ENCODE measurements around the gene TBXAS1.

Gene TBXAS1

GRCh38 chr7:140008755-140009610 is 179.9 kb downstream of the TBXAS1 start:
- DNase-seq, result no peak

DNA sequence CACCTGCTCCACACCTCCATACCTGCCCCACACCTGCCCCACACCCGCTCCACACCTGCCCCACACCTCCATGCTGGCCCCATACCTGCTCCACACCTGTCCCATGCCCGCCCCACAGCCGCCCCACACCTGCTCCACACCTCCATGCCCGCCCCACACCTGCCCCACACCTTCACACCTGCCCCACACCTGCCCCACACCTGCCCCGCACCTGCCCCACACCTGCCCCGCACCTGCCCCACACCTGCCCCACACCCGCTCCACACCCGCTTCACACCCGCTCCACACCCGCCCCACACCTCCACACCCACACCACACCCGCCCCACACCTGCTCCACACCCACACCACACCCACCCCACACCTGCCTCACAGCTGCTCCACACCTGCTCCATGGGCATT is 180.7 kb downstream of the TBXAS1 start:
- no peak for DNase-seq

- DNase-seq, result no peak
Measured at GRCh38 chr7:140010194-140010895, 181.3 kb downstream of the TBXAS1 start.

GRCh38 chr7:140013676-140014075 is 184.6 kb downstream of the TBXAS1 start:
- no peak for DNase-seq

DNA sequence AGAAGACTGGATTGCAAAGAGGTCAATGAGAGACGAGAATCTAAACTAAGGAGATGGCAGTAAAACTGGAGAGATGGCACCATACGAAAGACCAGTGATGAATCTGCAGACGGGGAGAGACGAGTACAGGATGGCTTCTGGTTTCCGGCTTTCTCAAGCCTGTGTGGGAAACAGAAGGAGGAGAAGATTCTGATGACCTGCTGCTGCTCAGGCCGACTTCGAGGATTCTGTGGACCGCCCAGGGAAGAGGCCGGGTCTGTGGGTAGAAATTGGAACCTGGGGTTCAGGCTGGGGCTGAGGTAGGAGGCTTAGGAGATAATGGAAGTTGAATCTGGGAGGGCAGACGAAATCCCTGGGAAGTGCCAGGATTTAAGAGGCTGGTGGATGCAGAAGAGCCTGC is 185.1 kb downstream of the TBXAS1 start:
- DNase-seq, result no peak

DNA sequence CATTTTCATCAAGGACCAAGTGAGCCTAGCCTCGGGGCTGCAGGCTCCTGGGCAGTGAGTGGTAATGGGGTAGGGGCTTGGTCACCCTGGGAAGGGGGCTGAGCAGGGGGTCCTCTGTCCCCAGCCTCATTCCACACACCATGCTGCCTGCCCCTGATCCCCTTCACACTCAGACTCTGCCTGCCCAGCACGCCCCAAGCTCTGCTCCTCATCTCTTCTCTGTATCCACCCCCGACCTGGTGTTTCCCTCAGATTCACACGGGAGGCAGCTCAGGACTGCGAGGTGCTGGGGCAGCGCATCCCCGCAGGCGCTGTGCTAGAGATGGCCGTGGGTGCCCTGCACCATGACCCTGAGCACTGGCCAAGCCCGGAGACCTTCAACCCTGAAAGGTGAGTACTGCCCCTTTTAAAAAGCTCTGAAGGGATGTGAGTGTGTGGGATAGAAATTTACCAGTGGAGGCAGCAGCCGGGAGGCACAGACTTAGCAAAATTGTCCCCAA is 186.5 kb downstream of the TBXAS1 start:
- no peak for DNase-seq

DNA sequence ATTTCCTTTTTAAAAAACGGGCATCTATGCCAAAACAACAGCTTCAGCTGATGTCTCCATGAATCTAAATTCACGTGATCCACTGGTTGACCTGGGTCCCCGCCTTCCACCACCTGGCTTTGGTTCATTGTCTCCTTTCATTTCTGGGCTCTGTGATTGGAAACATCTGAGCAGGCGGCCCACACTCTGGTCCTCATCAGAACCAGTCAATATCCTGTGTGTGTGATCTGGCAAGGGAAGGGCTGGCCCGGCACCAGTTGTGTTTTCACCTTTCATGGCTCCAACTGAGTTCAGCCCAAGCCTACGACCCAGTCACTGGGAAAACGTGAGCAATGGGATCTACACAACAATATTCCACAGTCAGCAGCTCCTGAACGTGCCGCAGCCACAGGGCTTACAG is 187.5 kb downstream of the TBXAS1 start:
- DNase-seq, result no peak

DNA sequence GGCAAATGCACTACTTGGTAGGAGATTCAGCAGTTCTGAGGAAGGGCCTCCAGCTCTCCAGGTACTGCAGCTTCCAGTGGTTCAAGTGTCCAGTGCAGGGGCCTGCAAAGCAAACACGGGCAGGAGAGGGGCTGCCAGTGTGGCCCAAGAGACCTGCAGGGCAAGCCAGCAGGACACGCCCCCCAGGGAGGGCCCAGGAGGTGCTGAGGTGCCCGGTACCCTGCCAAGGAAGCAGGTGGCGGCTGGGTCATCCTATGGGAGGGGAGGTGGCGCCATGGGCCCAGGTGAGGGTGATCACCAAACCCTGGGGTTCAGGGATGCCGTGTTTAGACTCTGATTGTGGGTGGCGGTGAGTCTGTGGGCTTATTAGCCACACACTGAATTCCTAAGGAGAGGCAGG is 188.0 kb downstream of the TBXAS1 start:
- no peak for DNase-seq

GRCh38 chr7:140017543-140017942 is 188.5 kb downstream of the TBXAS1 start:
- DNase-seq, result no peak

DNA sequence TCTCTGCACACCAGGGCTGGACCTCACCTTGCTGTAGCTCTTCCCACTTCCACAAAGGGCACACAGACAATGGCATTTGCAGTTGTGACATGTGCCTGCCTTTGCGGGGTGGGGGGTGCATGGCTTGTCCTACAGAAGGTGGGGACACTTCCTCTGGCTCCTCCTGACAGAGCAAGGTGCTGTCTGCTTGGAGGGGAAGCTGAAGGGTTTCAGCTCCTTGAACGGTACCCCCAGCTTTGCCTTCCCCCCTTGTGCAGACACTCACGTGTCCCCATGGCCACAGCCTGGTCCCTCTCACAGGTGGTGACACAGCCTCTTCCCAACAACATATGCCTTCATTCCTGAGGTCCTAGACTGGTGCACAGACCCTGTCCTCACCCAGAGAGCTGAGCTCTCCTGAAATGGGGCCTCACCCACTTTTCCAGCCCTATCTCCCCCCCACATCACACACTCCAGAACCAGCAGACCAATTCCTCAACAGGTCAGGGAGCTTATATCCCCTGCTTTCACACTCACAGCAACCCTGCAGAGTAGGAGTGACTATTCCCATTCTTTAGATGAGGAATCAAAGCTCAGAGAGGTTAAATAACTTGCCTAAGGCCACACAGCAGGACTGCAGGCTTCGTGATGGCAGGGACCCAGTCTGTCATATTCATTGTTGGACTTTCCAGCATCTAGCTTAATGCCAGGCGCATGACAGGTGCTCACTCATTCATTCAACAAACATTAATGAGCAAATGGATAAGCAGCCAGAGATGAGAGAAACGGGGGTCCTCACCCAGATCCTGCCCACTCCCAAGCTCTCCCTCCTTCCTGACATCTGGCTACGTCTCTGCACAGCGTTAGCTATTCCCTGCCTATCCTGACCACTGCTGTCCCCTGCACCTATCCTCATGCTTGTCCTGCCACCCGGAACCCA is 189.3 kb downstream of the TBXAS1 start:
- no peak for DNase-seq

DNA sequence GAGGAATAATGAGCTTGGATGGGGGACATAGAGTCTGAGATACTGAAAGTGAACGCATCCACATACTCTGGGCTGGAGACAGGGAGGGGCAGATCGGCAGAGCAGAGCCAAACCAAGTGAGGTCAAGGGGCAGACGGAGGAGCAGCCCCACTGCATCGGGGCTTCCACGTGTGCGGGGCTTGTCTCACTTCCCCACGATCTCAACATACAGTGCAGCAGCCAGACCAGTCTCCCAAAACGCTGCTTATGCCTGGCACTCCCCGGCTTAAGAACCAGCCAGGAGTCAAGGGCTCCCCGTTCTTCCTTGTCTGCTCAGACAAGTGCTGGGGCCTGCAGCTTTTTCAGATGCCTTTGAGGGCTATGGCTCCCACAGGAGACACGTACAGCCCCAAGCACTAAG is 190.1 kb downstream of the TBXAS1 start:
- no peak for DNase-seq

GRCh38 chr7:140019606-140020005 is 190.5 kb downstream of the TBXAS1 start:
- no peak for DNase-seq

DNA sequence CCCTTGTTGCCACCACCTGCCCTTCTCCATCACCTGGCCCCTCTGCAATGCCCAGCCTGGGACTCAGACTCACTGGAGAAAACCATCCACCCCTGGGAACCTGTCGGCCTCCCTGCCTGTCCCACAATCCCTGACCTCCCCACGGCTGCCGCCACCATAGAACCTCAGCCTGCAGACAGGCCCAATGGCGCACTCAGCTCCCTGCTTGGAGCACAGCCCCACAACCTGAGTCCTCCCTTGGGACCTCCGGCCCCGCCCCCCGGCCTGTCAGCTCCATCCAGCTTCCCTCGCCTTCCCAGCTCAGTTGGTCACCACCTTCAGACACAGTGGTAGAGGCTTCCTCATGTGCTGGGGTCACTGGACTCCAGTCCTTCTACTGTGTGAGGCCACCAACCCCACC is 192.5 kb downstream of the TBXAS1 start:
- DNase-seq, result no peak

DNA sequence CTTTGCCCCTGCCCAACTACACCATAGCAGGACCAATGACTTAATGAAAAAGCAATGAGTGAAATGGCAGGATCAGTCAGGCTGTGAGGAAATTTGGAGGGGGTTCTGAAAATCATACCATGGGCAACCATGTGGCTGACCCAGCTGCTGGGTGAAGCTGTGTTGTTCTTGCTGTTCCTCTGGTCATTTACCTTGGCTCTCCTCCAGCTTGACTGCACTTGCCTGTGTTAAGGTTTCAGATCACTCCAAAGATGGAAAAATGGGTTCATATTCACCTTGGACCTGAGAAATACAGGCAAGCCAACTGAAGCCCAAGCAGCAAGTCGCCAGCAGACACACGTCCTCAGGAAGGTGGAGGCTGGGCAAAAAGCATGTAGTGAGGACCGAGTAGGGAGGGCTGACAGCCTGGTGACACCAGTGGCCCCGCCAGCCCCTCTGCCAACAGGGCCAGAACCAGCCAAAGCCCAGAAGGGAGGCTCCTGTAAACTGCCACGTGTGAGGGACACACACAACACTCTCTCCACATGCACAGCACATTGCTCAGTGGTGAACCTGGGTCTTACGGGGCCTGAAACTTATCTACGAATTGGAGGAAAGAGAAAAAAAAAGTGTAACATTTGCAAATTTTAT is 193.6 kb downstream of the TBXAS1 start:
- no peak for DNase-seq

DNA sequence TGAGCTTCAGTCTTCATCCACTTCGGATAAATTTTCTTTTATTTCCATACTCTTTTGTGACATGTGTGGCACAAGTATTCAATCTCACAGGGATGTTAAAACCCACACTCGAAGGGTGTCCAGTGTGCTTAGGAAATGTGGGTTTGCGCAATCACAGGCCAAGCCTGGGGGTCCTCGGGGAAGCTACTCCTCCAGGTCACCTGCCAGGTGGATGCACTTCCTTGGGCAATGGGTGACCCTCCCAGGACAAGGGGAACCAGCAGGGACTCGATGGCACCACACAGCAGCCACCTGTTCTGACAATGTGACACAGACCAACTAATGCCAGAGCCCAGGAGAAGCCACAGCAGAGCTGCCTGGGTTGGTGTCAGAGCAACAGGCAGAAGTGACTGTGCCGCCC is 194.7 kb downstream of the TBXAS1 start:
- no peak for DNase-seq

DNA sequence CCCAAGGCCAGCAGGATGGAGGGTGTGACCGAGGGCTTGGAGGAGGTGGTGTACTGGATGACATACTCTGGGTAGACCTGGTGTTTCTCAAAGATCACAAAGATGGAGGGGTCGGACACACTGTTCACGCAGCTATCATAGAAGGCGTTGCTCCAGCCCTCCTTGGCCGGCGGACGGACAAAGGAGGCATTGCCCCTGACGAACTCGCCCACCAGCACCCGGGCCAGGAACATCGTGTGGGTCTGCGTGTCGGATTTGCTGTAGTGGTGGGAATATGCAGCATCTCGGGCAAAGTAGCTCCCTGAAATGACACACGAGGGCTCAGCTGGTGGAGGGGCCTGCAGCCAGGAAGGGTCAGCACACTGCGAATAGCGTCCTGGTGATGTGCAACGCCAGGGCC is 195.5 kb downstream of the TBXAS1 start:
- no peak for DNase-seq

DNA sequence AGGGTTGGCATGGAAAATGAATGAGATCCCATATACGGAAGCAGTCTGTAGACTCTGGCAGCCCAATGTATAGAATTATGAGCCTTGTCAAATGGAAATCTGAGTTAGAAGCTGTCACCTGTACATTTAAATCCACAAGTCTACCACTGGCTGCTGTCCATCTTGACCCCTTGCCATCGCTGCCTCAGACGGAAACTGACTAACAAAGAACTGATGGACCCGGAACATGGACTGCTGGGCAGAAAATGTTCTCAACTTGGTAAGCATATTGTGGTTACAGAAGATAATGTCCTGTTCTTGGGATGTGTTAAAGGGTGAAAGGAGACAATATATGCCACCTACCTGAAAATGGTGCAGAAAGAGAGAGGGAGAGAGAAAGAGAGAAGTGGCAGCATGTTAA is 196.2 kb downstream of the TBXAS1 start:
- no peak for DNase-seq

GRCh38 chr7:140025814-140026433 is 196.9 kb downstream of the TBXAS1 start:
- DNase-seq, result no peak

DNA sequence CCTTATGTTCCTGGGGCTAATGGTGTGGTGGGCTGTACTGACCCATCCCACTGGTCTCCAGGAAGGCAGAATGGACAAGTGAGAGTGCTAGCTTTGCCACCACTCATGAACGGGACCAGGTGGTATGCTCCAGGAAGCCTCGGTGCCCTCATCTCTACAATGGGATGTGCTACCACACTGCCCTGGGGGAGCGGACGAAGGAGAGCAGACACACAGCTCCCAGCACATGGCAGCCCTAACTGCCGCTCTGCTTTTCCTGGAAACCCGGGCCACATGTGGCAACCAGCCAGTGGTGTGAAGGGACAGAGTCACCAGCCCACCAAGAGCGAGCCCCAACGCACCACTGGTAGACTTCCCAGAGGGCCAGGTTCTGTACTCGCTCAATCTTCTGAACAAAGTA is 197.9 kb downstream of the TBXAS1 start:
- no peak for DNase-seq

DNA sequence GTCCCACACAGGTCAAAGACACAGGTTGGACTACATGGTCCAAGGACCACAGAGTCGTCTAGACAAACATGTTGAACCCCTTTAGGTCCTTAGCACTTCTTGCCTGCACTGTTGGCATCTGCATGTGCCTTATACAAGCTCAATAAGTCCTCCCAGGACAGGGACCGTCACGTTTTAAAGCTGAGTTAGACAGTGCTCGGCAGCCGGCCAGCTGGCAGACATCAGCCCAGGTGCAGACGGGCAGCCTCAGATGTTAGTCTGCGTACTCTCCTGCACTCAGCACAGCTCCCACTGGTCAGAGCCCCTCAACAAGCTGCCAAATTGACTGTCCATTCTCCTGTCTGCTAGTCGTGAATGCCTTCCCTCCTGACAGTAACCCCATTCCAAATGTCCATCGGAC is 198.8 kb downstream of the TBXAS1 start:
- DNase-seq, result no peak

DNA sequence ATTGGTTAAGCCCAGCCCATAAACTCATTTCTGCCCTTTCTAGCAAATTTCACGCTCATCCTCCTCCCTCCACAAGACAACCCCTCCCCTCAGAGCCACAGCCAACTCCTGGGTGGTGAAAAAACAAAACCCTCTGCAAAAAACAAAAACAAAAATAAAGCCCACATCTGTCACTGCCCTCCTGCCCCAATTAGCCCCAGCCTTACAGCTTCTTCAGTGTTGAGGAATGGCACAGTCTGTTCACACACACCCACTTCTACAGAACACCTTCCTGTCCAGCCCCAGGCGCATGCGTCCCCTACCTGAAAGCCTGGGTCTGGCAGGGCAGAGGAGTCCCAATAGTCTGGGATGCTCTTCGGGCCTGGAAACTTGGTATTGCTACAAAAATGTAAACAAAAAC is 199.2 kb downstream of the TBXAS1 start:
- no peak for DNase-seq

DNA sequence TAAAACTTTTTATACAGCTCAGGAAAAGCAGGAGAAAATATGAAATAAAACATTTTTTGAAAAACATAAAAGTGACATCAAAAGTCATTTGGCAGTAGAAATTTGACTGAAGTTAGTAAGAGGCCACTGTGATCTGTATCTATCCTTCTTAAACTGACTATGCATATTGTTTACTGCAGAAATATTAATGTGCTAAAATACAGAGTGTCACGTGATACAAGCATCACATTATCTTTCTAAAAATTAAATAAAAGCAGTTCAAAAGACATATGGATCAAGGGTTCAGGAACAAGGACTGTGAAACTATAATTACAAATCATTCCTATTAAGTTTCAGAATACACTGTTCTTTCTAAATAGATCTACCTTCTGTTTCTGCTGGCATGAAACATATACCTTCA is 200.0 kb downstream of the TBXAS1 start:
- DNase-seq, result no peak
